HG03575 (cell line): ENCODE measurements around the gene NDUFAF8.
A peak's percentile ranks its signal among the peaks of the same experiment; 100 is the strongest.
"Not testable (repeated sequence)": the region's sequence is repeated elsewhere in the genome, so short reads cannot be mapped to it uniquely, and the experiment has no call there.

Source experiments
- ATAC-seq: cut with Tn5 transposase; IDR thresholded peaks from one replicate; pipeline ENCODE4 v1.9.1; 2021; ENCODE audit not compliant: unreplicated experiment, insufficient number of reproducible peaks, low FRiP score; ENCODE audit errors: extremely low read depth

Gene NDUFAF8

GRCh38 chr17:81221371-81221841 lies 17.7 kb upstream of the NDUFAF8 start:
- ATAC-seq: no peak

GRCh38 chr17:81221842-81222619 lies 17.1 kb upstream of the NDUFAF8 start:
- ATAC-seq: no peak

GRCh38 chr17:81222620-81222905 lies 16.6 kb upstream of the NDUFAF8 start:
- no peak for ATAC-seq

DNA sequence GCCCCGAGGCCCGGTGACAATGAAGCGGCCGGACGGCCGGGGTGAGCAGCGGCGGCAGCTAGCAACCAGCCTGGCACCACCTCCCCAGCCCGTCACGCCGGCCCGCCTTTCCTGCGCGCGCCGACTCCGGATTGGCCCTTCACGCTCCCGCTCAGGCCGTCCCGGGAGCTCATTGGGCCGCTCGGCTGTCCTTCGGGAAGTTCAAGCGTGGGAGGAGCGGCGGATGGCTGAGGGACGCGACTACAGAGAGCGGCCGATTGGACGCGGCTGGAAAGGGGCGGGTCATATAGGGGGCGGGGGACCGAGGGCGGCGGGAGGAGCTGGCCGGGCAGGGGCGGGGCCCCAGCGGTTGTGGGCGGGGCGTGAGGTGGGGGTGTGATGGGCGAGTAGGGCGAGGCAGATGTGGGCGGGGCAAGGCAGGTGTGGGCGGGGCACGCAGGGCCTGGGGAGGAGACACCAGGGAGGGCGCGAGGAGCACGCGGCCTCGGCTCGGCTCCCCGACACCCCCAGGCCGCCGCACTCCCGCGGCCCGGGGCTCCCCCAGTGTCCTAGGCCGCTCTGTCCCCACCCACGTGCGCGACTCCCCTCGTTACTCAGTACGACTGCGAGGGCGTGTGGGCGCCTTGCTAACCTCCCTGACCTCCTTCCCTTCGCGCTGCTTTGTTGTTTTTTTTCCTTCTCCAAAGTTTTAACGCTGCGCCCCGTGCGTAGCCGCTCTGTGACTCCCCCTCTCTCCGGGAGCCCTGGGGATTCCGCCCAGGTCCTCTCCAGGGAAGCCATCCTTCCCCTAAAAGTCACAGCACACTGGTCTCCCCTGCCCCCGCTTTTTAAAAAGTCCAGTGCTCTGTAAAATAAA lies 16.0 kb upstream of the NDUFAF8 start, which contains the start of gene CEP131:
Gene CEP131, minus strand, starts transcription at position 60 of the 856 bp plus-strand sequence. CDS start 2,909 bp downstream, outside the sequence.
- peak; percentile 74 for ATAC-seq

DNA sequence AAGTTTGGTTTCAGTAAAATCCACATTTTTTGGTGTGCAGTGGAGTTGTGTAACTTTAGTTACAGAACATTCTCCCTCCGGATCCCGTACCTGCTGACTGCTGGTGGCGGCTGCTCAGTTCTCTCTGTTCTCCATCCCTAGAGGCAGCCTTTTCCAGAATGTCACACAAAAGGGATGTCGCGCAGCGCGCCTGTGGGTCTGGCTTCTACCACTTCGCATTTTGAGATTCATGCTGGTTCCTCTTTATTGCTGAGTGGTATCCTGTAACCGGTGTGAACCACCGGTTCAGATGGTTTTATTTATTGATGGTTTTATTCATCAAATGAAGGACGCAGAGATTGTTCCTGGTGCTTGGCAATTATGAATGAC lies 15.4 kb upstream of the NDUFAF8 start:
- ATAC-seq: no peak

DNA sequence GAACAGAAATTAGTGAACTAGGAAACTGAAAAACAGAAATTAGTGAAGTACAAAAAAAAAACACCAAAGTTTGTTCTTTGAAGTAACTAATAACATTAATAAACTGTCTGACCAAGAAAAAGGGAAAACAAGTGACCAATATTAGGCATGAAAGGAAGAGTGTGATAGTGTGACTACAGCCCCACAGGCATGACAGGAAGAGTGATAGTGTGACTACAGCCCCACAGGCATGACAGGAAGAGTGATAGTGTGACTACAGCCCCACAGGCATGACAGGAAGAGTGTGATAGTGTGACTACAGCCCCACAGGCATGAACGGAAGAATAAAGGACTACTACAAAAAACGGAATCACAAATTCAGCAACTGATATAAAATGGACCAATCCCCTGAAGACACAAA lies 11.5 kb upstream of the NDUFAF8 start:
- not testable (repeated sequence) for ATAC-seq

- no peak for ATAC-seq
These were observed 10.7 kb upstream of the NDUFAF8 start for GRCh38 chr17:81228420-81228819.

DNA sequence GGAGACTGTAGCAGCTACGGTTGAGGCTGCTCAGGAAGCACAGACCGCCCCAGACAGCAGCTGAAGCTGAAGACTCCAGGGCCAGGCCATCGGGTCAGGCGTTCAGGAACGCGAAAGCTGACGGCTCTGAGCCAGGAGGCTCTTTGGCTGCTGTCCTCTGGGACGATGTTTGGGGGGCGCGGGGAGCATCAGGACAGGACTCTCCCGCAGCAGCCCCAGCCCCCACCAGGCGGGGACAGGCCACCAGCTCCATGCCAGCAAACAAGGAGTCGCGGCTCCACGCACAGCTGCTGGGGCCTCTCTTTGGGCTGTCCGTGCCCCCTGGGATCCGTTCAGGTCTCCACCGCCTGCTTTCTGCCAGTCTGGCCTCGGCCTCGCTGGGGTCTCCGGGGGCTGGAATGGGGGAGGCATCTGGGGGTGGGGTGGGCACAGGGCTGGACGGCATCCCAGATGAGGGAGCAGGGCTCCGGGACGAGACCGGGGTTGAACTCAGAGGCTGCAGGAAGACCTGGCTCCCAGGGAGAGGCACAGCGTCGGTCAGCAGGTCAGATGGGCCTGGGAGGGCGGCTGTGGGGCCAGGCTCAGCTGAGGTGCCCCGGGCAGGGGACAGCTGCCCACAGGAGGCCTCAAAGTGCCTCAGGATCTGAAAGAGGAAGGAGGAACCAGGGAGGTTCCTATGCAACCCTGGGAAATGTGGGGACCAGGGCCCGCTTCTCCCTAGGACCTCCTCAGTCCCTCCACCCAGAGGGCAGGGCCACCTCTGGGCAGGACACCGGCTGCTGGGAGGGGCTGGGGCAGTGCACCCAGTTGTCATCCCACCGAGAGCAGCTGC lies 10.1 kb upstream of the NDUFAF8 start:
- ATAC-seq: no peak

DNA sequence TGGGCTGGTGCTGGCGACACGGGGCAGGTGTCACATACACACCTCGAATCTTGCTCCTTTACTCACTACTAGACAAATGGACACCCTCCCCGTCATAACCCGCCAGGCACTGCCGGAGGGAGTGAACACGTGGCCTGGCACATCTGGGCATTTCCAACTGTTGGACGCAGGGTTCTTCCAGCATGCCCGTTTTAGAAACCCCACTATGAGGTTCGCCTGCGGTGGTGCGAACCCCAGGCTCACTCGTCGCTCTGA lies 9.5 kb upstream of the NDUFAF8 start:
- ATAC-seq: no peak

GRCh38 chr17:81230043-81230820 lies 8.9 kb upstream of the NDUFAF8 start:
- ATAC-seq: no peak

DNA sequence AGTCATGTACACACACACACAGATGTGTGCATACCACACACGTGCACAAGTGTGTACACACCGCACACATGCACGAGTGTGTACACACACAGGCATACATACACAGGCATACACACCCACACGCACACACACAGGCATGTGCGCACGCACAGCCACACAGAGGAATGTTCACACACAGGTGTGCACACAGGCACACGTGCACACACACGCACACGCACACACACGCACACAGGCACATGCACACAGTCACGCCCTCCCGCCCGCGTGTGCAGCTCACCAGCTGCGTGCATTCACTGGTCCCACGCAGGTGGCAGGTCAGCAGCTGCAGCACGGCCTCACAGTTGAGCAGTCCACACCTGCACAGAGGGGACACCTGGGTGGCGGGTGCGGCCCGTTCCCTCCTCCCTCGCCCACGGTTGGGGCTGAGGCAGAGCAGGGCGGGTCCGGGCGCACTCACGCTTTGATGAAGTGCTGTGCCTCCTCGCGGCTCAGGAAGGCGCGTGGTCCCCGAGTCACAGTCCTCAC lies 7.9 kb upstream of the NDUFAF8 start:
- no peak for ATAC-seq

- ATAC-seq: no peak
These were observed 7.1 kb upstream of the NDUFAF8 start for GRCh38 chr17:81231766-81232581.

- ATAC-seq: no peak
These were observed 6.4 kb upstream of the NDUFAF8 start for GRCh38 chr17:81232616-81233241.

- no peak for ATAC-seq
These were observed 5.8 kb upstream of the NDUFAF8 start for GRCh38 chr17:81233316-81233715.

DNA sequence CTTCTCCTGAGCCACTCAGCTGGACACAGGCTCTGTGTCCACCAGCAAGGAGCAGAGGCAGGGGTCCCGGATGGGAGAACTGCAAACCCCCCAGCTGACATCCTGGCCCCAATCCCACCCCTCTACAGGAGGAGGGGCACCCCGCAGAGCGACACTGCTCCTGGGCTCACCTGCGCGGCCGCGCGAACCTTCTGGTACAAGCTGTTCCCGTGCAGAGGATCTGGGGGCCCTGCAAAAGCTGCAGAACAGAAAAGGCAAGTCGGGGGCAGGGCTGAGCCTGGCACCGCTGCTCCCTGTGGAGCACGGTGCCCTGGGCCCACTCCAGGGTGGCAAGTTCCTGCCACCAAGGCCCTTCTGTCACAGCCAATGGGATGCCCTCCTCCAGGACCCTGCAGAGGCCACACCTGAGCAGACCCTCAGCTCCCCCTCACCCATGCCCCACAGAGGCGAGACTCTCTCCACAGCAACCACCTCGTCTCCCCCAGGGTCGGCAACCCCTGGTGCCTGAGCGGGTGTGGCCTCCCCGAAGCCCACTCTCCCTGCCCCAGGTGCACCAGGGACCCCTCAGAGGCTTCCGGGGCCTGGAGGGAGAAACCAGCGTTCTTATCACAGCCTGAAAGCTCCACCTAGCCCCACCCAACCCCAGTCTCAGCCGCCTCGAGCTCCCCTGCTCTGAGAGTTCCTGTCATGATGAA lies 5.2 kb upstream of the NDUFAF8 start:
- no peak for ATAC-seq

- ATAC-seq: no peak
These were observed 4.6 kb upstream of the NDUFAF8 start for GRCh38 chr17:81234506-81234855.
